ENCODE measurements around the gene PRKCH.

GRCh38 chr14:61564618-61565091 lies 243.3 kb downstream of the PRKCH start:
- TF ChIP-seq CTCF (IDR thresholded peaks at IDR 0.05) (no peak), POLR2A (IDR thresholded peaks at IDR 0.05) (no peak)
